ENCODE measurements around the gene XKRX.

- TF ChIP-seq CTCF (IDR thresholded peaks at IDR 0.05) (no peak), POLR2A (IDR thresholded peaks at IDR 0.05) (no peak)
Measured at GRCh38 chrX:100911731-100912130, 17.0 kb downstream of the XKRX start.
